PC-3 (cell line): ENCODE results near the gene SGMS1. TPM values are rescaled to one million over a fixed set of nuclear protein-coding genes. Genes with fewer than 3 reads are reported as not detected.

Experiments used
- ATAC-seq: fragments of 200-7000 bp; cut with Tn5 transposase; 2 replicates; pipeline ENCODE4 v1.9.1; 2020; ENCODE audit warnings: mild to moderate bottlenecking, moderate library complexity
- BruUV-seq: library from RNA; stranded (reverse); fragments of 400-500 nt; replicated peaks from 2 replicates; lab custom pipeline; 2021; lab: Mats Ljungman, UMichigan
- CTCF ChIA-PET: fragments of 300-600 bp; sonication (Branson Sonifier 250); formaldehyde crosslinking; loops from one replicate; lab custom pipeline; 2022; ENCODE audit warnings: antibody characterized with exemption; lab: Charles Lee
- POLR2A ChIA-PET: fragments of 300-600 bp; sonication (Branson Sonifier 250); formaldehyde crosslinking; loops from one replicate; lab custom pipeline; 2022; ENCODE audit warnings: antibody characterized with exemption; ENCODE audit not compliant: unreplicated experiment; lab: Charles Lee
- DNase-seq: peaks from one replicate; pipeline ENCODE4 v3.0.0-alpha.2; 2015
- H2AFZ ChIP-seq: fragments of 300-600 bp; sonication (generic); 2 replicates; pipeline ENCODE4 v1.6.0; 2016; ENCODE audit warnings: antibody characterized with exemption, low read length
- H3F3A ChIP-seq: fragments of 300-600 bp; sonication (generic); one replicate; pipeline ENCODE4 v1.6.0; 2017; ENCODE audit warnings: antibody characterized with exemption, low read length, control low read depth, mild to moderate bottlenecking; ENCODE audit not compliant: unreplicated experiment
- H3K27ac ChIP-seq: fragments of 300-600 bp; sonication (generic); 2 replicates; pipeline ENCODE4 v1.5.1; 2016; ENCODE audit warnings: mild to moderate bottlenecking, low read length
- H3K27me3 ChIP-seq: fragments of 300-600 bp; sonication (generic); 2 replicates; pipeline ENCODE4 v1.6.1; 2016; ENCODE audit warnings: low read length, mixed read lengths
- H3K36me3 ChIP-seq: fragments of 300-600 bp; sonication (generic); 2 replicates; pipeline ENCODE4 v1.6.1; 2016; ENCODE audit warnings: low read depth, mixed run types, low read length, mixed read lengths
- H3K4me1 ChIP-seq: fragments of 300-600 bp; sonication (generic); 2 replicates; pipeline ENCODE4 v1.5.1; 2016; ENCODE audit warnings: low read length; ENCODE audit not compliant: insufficient read depth
- H3K4me2 ChIP-seq: fragments of 300-600 bp; sonication (generic); 2 replicates; pipeline ENCODE4 v1.6.0; 2016; ENCODE audit warnings: low read length
- H3K4me3 ChIP-seq: fragments of 300-600 bp; sonication (generic); 2 replicates; pipeline ENCODE4 v1.5.1; 2016; ENCODE audit warnings: mild to moderate bottlenecking, low read length, mixed read lengths
- H3K79me2 ChIP-seq: fragments of 300-600 bp; sonication (generic); 2 replicates; pipeline ENCODE4 v1.6.1; 2017; ENCODE audit warnings: low read length, mixed read lengths
- H3K9ac ChIP-seq: fragments of 300-600 bp; sonication (generic); 2 replicates; pipeline ENCODE4 v1.6.0; 2016; ENCODE audit warnings: mild to moderate bottlenecking, low read length
- H3K9me2 ChIP-seq: fragments of 300-600 bp; sonication (generic); replicated peaks from 2 replicates; pipeline ENCODE4 v1.6.1; 2016; ENCODE audit warnings: mixed run types, low read length, mixed read lengths
- H3K9me3 ChIP-seq: fragments of 300-600 bp; sonication (generic); 2 replicates; pipeline ENCODE4 v1.6.1; 2016; ENCODE audit warnings: low read length, mixed read lengths
- H4K20me1 ChIP-seq: fragments of 300-600 bp; sonication (generic); 2 replicates; pipeline ENCODE4 v1.6.1; 2016; ENCODE audit warnings: low read length, mixed read lengths
- EZH2 ChIP-seq: fragments of 300-600 bp; sonication (generic); IDR thresholded peaks from one replicate; pipeline ENCODE4 v1.6.1; 2017; ENCODE audit warnings: antibody characterized with exemption, mild to moderate bottlenecking, low read length; ENCODE audit not compliant: unreplicated experiment
- EZH2phosphoT487 ChIP-seq: fragments of 300-600 bp; sonication (generic); IDR thresholded peaks from 2 replicates; pipeline ENCODE4 v1.6.1; 2018; ENCODE audit warnings: mild to moderate bottlenecking, antibody characterized with exemption, low read length, borderline replicate concordance
- intact Hi-C: fragments of 100-400 bp; cut with micrococcal nuclease; formaldehyde crosslinking; loops from 2 replicates; pipeline ENCODE4 v1.9.0; 2023
- total RNA-seq: library from RNA; depleted of rRNA; stranded (reverse); fragments of >200 nt; gene quantifications from 2 replicates; pipeline ENCODE4 v1.2.3, GENCODE V29; 2014
- TF ChIP-seq, protein P1 (sequence below): fragments of 300-600 bp; sonication (generic); conservative IDR thresholded peaks from 2 replicates; pipeline ENCODE4 v1.5.1; 2017; ENCODE audit warnings: antibody characterized with exemption, low read depth, mild to moderate bottlenecking, low read length

Gene SGMS1
- total RNA-seq, 1 experiment from 2014 or later, result 61.4 TPM

DNA sequence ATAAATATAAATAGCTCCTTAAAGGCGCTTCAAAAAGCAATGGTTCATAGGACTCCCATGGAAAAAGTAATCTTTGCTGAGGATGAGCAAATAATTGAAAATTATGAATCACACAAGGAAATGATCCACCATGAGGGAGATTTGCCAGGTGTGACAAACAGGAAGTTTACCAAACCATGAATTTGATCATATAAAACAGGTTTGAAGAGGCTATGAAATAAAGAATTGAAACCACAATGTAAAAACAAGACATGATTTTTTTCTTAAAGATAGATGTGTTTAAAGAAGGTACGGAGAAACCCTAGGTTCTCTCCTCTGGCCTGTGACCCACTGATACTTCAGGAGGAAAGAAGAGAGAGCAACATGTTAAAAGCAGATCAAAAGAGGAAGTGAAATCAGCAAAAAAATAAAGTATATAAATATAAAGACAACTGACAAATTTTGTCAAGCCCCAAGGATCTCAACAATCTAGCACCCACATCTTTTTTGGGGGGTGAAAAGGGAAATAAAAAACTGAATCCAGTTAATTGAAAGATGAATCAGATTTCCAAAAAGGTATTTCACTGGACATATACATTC is 261.1 kb downstream of the SGMS1 start:
- H3K4me1 ChIP-seq, result peaks cover 45% of the 10 kb centered on the region
- intact Hi-C loops, result loop anchor here (1.0 to 10.0 kb wide), 10 partner anchors 31 to 262 kb away; no protein-coding TSS in a partner anchor
- H3K79me2 ChIP-seq, result no peaks in the 10 kb centered on the region
- H3K4me3 ChIP-seq, result peak overlapping the region; percentile 12; the same call in 1 of the 2 replicates
- ChIA-PET POLR2A (interaction anchor here (0.6 kb wide), 5 partner anchors 37 to 755 kb away, joined by 3 to 5 read pairs (median 3); no protein-coding TSS in a partner anchor), CTCF (interaction anchor here (0.7 to 1.0 kb wide), 5 partner anchors 37 to 154 kb away, joined by 3 to 4 read pairs (median 4); no protein-coding TSS in a partner anchor)
- TF ChIP-seq, protein P1, sequence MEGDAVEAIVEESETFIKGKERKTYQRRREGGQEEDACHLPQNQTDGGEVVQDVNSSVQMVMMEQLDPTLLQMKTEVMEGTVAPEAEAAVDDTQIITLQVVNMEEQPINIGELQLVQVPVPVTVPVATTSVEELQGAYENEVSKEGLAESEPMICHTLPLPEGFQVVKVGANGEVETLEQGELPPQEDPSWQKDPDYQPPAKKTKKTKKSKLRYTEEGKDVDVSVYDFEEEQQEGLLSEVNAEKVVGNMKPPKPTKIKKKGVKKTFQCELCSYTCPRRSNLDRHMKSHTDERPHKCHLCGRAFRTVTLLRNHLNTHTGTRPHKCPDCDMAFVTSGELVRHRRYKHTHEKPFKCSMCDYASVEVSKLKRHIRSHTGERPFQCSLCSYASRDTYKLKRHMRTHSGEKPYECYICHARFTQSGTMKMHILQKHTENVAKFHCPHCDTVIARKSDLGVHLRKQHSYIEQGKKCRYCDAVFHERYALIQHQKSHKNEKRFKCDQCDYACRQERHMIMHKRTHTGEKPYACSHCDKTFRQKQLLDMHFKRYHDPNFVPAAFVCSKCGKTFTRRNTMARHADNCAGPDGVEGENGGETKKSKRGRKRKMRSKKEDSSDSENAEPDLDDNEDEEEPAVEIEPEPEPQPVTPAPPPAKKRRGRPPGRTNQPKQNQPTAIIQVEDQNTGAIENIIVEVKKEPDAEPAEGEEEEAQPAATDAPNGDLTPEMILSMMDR, result no peak
- no peak for TF ChIP-seq EZH2
- no peaks in the 10 kb centered on the region for H3K36me3 ChIP-seq
- peak; percentile 84 for ATAC-seq
- no peak overlapping the region for H2AFZ ChIP-seq
- H3K4me2 ChIP-seq, result peak overlapping the region; percentile 58
- H4K20me1 ChIP-seq, result no peaks in the 10 kb centered on the region
- H3F3A ChIP-seq, result peaks cover 13% of the 10 kb centered on the region
- peak overlapping the region; percentile 64 for H3K9ac ChIP-seq
- H3K9me2 ChIP-seq, result no peaks in the 10 kb centered on the region
- peak; percentile 100 for DNase-seq
- BruUV-seq, result no TSS peak
- H3K27me3 ChIP-seq, result no peaks in the 10 kb centered on the region
- peak overlapping the region; percentile 88 for H3K27ac ChIP-seq
- H3K9me3 ChIP-seq, result no peaks in the 10 kb centered on the region

DNA sequence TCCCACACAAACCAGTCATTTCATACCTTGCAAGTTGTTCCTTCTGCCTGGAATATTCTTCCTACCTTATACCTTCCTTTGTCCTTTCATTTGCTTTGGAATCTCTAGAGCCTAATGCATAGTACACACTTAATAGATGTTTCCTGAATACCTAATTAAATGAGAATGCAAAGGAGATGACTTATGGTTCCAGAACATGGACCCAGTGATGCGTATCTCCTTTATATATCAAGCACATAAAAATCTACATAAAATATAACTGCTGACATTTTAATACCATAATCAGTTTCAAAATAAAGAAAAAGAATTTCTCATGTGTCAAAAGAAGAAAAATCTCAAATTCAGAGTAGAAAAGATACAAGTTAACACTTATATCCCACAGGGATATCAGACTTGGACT is 261.8 kb downstream of the SGMS1 start:
- ChIA-PET CTCF (interaction anchor here (0.7 to 1.0 kb wide), 5 partner anchors 37 to 154 kb away, joined by 3 to 4 read pairs (median 4); no protein-coding TSS in a partner anchor), POLR2A (interaction anchor here (0.6 kb wide), 5 partner anchors 35 to 372 kb away, joined by 3 read pairs; no protein-coding TSS in a partner anchor)
- peaks cover 45% of the 10 kb centered on the region for H3K4me1 ChIP-seq
- H4K20me1 ChIP-seq, result no peaks in the 10 kb centered on the region
- H3K27ac ChIP-seq, result peak overlapping the region; percentile 88
- TF ChIP-seq, protein P1, result no peak
- TF ChIP-seq EZH2phosphoT487 (no peak), EZH2 (no peak)
- no peak overlapping the region for H2AFZ ChIP-seq
- BruUV-seq, result TSS peak; percentile 28
- ATAC-seq, result peak; percentile 18
- H3K9ac ChIP-seq, result peak overlapping the region; percentile 64
- H3K9me2 ChIP-seq, result no peaks in the 10 kb centered on the region
- no peak for DNase-seq
- H3K27me3 ChIP-seq, result no peaks in the 10 kb centered on the region
- intact Hi-C loops, result loop anchor here (1.0 to 10.0 kb wide), 10 partner anchors 31 to 262 kb away; no protein-coding TSS in a partner anchor
- H3F3A ChIP-seq, result peaks cover 13% of the 10 kb centered on the region
- H3K36me3 ChIP-seq, result no peaks in the 10 kb centered on the region
- H3K79me2 ChIP-seq, result no peaks in the 10 kb centered on the region
- peak overlapping the region; percentile 0; the same call in 1 of the 2 replicates for H3K4me3 ChIP-seq
- H3K4me2 ChIP-seq, result peak overlapping the region; percentile 50
- H3K9me3 ChIP-seq, result no peaks in the 10 kb centered on the region
